H9 (cell line): ENCODE data around the gene TRUB1. TPM values are rescaled to one million over a fixed set of nuclear protein-coding genes. Genes with fewer than 3 reads are reported as not detected.

ENCODE experiments used
- DNase-seq: peaks from one replicate; pipeline ENCODE4 v3.0.0-alpha.2; 2017
- H2AFZ ChIP-seq: one replicate; pipeline ENCODE4 v1.6.1; 2013; ENCODE audit warnings: mild to moderate bottlenecking, low read length, control low read depth, moderate library complexity
- H2AK5ac ChIP-seq: 2 replicates; pipeline ENCODE4 v1.6.1; 2013; ENCODE audit warnings: low read length, control low read depth, mixed read lengths; ENCODE audit not compliant: insufficient read length
- H2BK120ac ChIP-seq: one replicate; pipeline ENCODE4 v1.6.1; 2013; ENCODE audit warnings: low read depth, mild to moderate bottlenecking, low read length, control low read depth, inconsistent platforms; ENCODE audit not compliant: poor library complexity, severe bottlenecking
- H2BK12ac ChIP-seq: 2 replicates; pipeline ENCODE4 v1.6.1; 2013; ENCODE audit warnings: low read length, control low read depth, mixed read lengths, low read depth; ENCODE audit not compliant: insufficient read length
- H2BK15ac ChIP-seq: 2 replicates; pipeline ENCODE4 v1.6.1; 2013; ENCODE audit warnings: low read depth, low read length, control low read depth
- H2BK20ac ChIP-seq: one replicate; pipeline ENCODE4 v1.6.1; 2013; ENCODE audit warnings: low read depth, mild to moderate bottlenecking, low read length, control low read depth, inconsistent platforms; ENCODE audit not compliant: poor library complexity, severe bottlenecking
- H2BK5ac ChIP-seq: 2 replicates; pipeline ENCODE4 v1.6.1; 2013; ENCODE audit warnings: low read length, control low read depth, mixed read lengths; ENCODE audit not compliant: insufficient read length
- H3K14ac ChIP-seq: 2 replicates; pipeline ENCODE4 v1.6.1; 2013; ENCODE audit warnings: low read length, control low read depth; ENCODE audit not compliant: insufficient read depth
- H3K18ac ChIP-seq: 2 replicates; pipeline ENCODE4 v1.6.1; 2013; ENCODE audit warnings: low read depth, mild to moderate bottlenecking, mixed read lengths, low read length, control low read depth; ENCODE audit not compliant: insufficient read length
- H3K23ac ChIP-seq: 2 replicates; pipeline ENCODE4 v1.6.1; 2013; ENCODE audit warnings: low read length, control low read depth, mixed read lengths, low read depth; ENCODE audit not compliant: insufficient read length
- H3K23me2 ChIP-seq: 2 replicates; pipeline ENCODE4 v1.6.1; 2013; ENCODE audit warnings: low read depth, mild to moderate bottlenecking, mixed read lengths, low read length, control low read depth; ENCODE audit not compliant: insufficient read length, poor library complexity, severe bottlenecking
- H3K27ac ChIP-seq: 2 replicates; pipeline ENCODE4 v1.5.1; 2013; ENCODE audit warnings: low read length, control low read depth, mixed read lengths, low read depth; ENCODE audit not compliant: insufficient read length
- H3K27me3 ChIP-seq: 2 replicates; pipeline ENCODE4 v1.6.1; 2013; ENCODE audit warnings: low read length, control low read depth, inconsistent platforms; ENCODE audit not compliant: insufficient read depth
- H3K4ac ChIP-seq: 2 replicates; pipeline ENCODE4 v1.6.1; 2013; ENCODE audit warnings: low read depth, mild to moderate bottlenecking, control low read depth, inconsistent platforms, low read length, moderate library complexity
- H3K4me1 ChIP-seq: 2 replicates; pipeline ENCODE4 v1.6.1; 2013; ENCODE audit warnings: low read length, control low read depth, inconsistent platforms; ENCODE audit not compliant: insufficient read depth
- H3K4me2 ChIP-seq: 2 replicates; pipeline ENCODE4 v1.6.1; 2013; ENCODE audit warnings: low read length, control low read depth, mixed read lengths; ENCODE audit not compliant: insufficient read length, insufficient read depth
- H3K56ac ChIP-seq: 2 replicates; pipeline ENCODE4 v1.6.1; 2013; ENCODE audit warnings: low read depth, mild to moderate bottlenecking, mixed read lengths, low read length, control low read depth; ENCODE audit not compliant: insufficient read length
- H3K79me1 ChIP-seq: 2 replicates; pipeline ENCODE4 v1.6.1; 2013; ENCODE audit warnings: low read depth, mild to moderate bottlenecking, moderate library complexity, low read length, control low read depth, inconsistent platforms; ENCODE audit not compliant: insufficient read depth, poor library complexity, severe bottlenecking
- H3K79me2 ChIP-seq: 2 replicates; pipeline ENCODE4 v1.6.1; 2013; ENCODE audit warnings: low read length, control low read depth, inconsistent platforms; ENCODE audit not compliant: insufficient read depth
- H3K9ac ChIP-seq: 2 replicates; pipeline ENCODE4 v1.6.1; 2013; ENCODE audit warnings: low read length, control low read depth, mixed read lengths; ENCODE audit not compliant: insufficient read length; ENCODE audit errors: extremely low read depth
- H3K9me3 ChIP-seq: one replicate; pipeline ENCODE4 v1.6.1; 2013; ENCODE audit warnings: low read depth, low read length, inconsistent platforms; ENCODE audit not compliant: control insufficient read depth
- H3T11ph ChIP-seq: one replicate; pipeline ENCODE4 v1.6.1; 2013; ENCODE audit warnings: mild to moderate bottlenecking, low read length, control low read depth, inconsistent platforms
- H4K20me1 ChIP-seq: one replicate; pipeline ENCODE4 v1.6.1; 2013; ENCODE audit not compliant: control insufficient read depth, insufficient read length, insufficient read depth
- H4K5ac ChIP-seq: 2 replicates; pipeline ENCODE4 v1.6.1; 2013; ENCODE audit warnings: low read depth, mild to moderate bottlenecking, mixed read lengths, low read length, control low read depth; ENCODE audit not compliant: insufficient read length
- H4K8ac ChIP-seq: replicated peaks from 2 replicates; pipeline ENCODE4 v1.6.1; 2013; ENCODE audit warnings: low read length, control low read depth, mixed read lengths, low read depth; ENCODE audit not compliant: insufficient read length
- H4K91ac ChIP-seq: 2 replicates; pipeline ENCODE4 v1.6.1; 2013; ENCODE audit warnings: low read depth, mild to moderate bottlenecking, moderate library complexity, mixed read lengths, low read length, control low read depth; ENCODE audit not compliant: insufficient read length
- H3K27ac Mint-ChIP-seq, 3 experiments: 2 replicates in 2 of 3; 3 replicates in 1 of 3; pipeline ENCODE4 v1.8.0; 2020 to 2021; ENCODE audit warnings: mixed read lengths in 3 of 3, mild to moderate bottlenecking in 1 of 3, moderate library complexity in 1 of 3
- H3K27me3 Mint-ChIP-seq: 2 replicates; pipeline ENCODE4 v1.8.0; 2021; ENCODE audit warnings: low read depth, mild to moderate bottlenecking, moderate library complexity, mixed read lengths
- H3K36me3 Mint-ChIP-seq, 3 experiments: 2 replicates in 2 of 3; 3 replicates in 1 of 3; pipeline ENCODE4 v1.8.0; 2020 to 2021; ENCODE audit warnings: low read depth in 3 of 3, mixed read lengths in 3 of 3; ENCODE audit not compliant: insufficient read depth in 1 of 3
- H3K4me1 Mint-ChIP-seq, 2 experiments: 2 replicates each; pipeline ENCODE4 v1.8.0; 2020; ENCODE audit warnings: mixed read lengths in 2 of 2
- H3K4me3 Mint-ChIP-seq, 2 experiments: 2 replicates in 1 of 2; 3 replicates in 1 of 2; pipeline ENCODE4 v1.8.0; 2020 to 2021; ENCODE audit warnings: mild to moderate bottlenecking in 2 of 2, mixed read lengths in 2 of 2, moderate library complexity in 1 of 2
- H3K9me3 Mint-ChIP-seq, 2 experiments: 2 replicates in 1 of 2; 3 replicates in 1 of 2; pipeline ENCODE4 v1.8.0; 2020; ENCODE audit warnings: mild to moderate bottlenecking in 2 of 2, mixed read lengths in 2 of 2, moderate library complexity in 1 of 2
- CTCF ChIP-seq: fragments of 200-600 bp; sonication (generic); conservative IDR thresholded peaks from 3 replicates; pipeline ENCODE4 v1.8.0; 2021; ENCODE audit warnings: antibody characterized with exemption, mild to moderate bottlenecking
- WGBS: extraction: QIAGEN DNeasy Blood & Tissue Kit; methylation state at CpG from one replicate; pipeline ENCODE4 v1.1.7; 2013; ENCODE audit warnings: missing lambda C conversion rate, low lambda C conversion rate, mixed read lengths; ENCODE audit not compliant: insufficient read length; ENCODE audit errors: extremely low coverage; 5-methylcytosine and 5-hydroxymethylcytosine counted together
- total RNA-seq: library from RNA; stranded (reverse); gene quantifications from 2 replicates; pipeline ENCODE4 v1.2.1, GENCODE V29; 2021

The TRUB1 gene
- total RNA-seq, 1 experiment from 2014 or later: 20.6 TPM

- H4K8ac ChIP-seq: no peak overlapping the region
- H2AK5ac ChIP-seq: no peak overlapping the region
- no peak overlapping the region for H2BK5ac ChIP-seq
- Mint-ChIP-seq H3K27me3 (no peaks in the 10 kb centered on the region), H3K27ac (peak overlapping the region in 2 of 3 experiments; percentile 50 to 53; a peak in 3 of 7 replicates), H3K36me3 (peaks cover 6 to 18% (median 14%) of the 10 kb centered on the region in 3 experiments; a peak in 5 of 7 replicates), H3K9me3 (no peaks in the 10 kb centered on the region), H3K4me1 (peaks cover 12 to 20% of the 10 kb centered on the region in 2 experiments), H3K4me3 (no peak overlapping the region)
- no peak overlapping the region for H3K27ac ChIP-seq
- H4K91ac ChIP-seq: no peak overlapping the region
- no CpG with 5 or more reads among the region's 5 CpGs for WGBS
- H3K56ac ChIP-seq: no peak overlapping the region
- H3K18ac ChIP-seq: no peak overlapping the region
- H3K4ac ChIP-seq: no peak overlapping the region
- no peak overlapping the region for H3T11ph ChIP-seq
- no peaks in the 10 kb centered on the region for H3K79me1 ChIP-seq
- no peak overlapping the region for H3K14ac ChIP-seq
- H2BK12ac ChIP-seq: no peak overlapping the region
- no peak overlapping the region for H2BK120ac ChIP-seq
- no peak overlapping the region for H3K4me2 ChIP-seq
- H3K23me2 ChIP-seq: no peaks in the 10 kb centered on the region
- no peak overlapping the region for H2BK15ac ChIP-seq
- H3K23ac ChIP-seq: no peak overlapping the region
- H3K79me2 ChIP-seq: no peaks in the 10 kb centered on the region
- TF ChIP-seq CTCF: no peak
- no peak overlapping the region for H4K5ac ChIP-seq
- no peak for DNase-seq
- H2AFZ ChIP-seq: no peak overlapping the region
- no peak overlapping the region for H3K9ac ChIP-seq
- no peak overlapping the region for H2BK20ac ChIP-seq
- H3K9me3 ChIP-seq: no peaks in the 10 kb centered on the region
- no peaks in the 10 kb centered on the region for H3K27me3 ChIP-seq
- H3K4me1 ChIP-seq: no peaks in the 10 kb centered on the region
- no peaks in the 10 kb centered on the region for H4K20me1 ChIP-seq
Observed at GRCh38 chr10:114974625-114975024, 36.6 kb downstream of the TRUB1 start.
